Measurements from ENCODE around the gene EIF3B.
"Not testable (repeated sequence)": the region's sequence is repeated elsewhere in the genome, so short reads cannot be mapped to it uniquely, and the experiment has no call there.

Gene EIF3B

DNA sequence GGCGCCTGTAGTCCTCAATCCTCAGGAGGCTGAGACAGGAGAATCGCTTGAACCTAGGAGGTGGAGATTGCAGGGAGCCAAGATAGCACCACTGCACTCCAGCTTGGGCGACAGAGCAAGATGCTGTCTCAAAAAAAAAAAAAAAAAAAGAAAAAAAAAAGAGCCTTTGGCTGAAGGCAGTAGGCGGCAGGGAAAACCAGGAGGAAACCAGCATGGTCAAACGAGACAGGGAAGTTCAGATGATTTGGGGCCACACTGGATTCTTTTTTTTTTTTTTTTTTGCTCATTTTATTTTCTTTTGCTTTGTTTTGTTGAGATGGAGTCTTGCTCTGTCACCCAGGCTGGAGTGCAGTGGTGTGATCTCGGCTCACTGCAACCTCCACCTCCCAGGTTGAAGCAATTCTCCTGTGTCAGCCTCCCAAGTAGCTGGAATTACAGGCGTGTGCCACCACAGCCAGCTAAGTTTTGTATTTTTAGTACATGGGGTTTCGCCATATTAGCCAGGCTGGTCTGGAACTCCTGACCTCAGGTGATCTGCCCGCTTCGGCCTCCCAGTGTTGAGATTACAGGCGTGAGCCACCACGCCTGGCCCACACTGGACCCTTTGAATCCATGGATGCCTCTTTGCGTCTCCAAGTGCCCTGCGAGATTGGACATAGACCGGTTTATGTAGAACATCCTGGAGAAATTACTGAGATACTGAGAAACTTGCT lies 7.1 kb upstream of the EIF3B start:
- not testable (repeated sequence) for DNase-seq (ENCODE audit: low read depth)

DNA sequence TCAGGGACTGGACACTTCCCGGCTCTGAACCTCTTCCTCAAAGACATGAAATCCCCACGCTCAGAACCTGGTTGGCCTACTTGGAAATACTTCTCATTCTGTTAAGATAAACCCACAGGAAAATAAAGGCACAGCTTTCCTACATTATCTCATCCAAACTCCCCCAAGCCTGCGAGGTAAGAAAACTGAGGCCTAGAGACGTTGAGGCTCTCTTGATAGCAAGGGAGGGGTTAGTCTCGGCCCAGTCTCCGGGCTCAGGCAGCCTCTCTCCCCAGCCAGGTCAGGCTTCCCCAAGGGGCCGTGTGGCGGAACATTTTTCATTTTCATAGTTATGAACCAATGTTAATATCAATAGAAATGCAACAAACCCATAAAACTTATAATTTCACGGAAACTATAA lies 4.6 kb upstream of the EIF3B start:
- DNase-seq (ENCODE audit: low read depth), result no peak

DNA sequence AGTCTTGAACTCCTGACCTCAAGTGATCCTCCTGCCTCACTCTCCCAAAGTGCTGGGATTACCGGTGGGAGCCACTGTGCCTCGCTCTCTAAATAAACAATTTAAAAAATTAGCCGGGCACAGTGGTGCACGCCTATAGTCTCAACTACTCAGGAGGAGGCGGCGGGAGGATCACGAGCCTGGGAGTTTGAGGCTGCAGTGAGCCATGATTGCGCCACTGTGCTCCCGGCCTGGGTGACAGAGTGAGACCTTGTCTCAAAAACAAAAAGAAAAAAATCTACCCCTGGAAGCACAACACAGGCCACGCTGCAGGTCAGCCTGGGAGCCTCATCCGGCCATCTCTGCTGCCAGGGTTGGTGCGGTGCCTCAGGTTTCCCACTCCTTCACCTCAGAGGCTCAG lies 3.8 kb upstream of the EIF3B start:
- DNase-seq (ENCODE audit: low read depth), result no peak

DNA sequence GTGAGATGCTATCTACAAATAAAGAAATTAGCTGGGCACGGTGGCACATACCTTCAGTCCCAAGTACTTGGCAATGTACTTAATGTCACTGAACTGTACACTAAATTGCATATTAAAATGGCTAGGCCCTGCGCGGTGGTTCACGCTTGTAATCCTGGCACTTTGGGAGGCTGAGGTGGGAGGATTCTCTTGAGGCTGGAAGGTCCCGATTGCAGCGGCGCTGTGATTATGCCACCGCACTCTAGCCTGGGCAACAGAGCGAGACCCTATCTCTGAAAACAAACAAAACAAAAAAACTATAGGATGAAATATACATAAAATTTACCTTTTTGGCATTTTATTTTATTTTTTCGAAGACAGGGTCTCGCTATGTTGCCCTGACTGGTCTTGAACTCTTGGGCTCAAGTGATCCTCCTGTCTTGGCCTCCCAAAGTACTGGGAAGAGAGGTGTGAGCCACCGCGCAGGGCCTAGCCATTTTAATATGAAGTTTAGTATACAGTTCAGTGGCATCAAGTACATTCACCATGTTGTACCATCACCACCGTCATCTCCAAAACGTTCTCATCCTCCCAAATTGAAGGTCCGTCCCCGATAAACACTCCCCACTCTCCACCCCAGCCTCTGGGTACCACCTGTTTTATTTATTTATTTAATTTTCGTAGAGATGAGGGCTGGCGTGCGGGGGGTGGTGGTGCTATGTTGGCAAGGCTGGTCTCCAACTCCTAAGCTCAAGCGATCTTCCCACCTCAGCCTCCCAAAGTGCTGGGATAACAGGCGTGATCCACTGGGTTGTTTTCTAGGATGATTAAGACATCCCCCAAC lies 1.3 kb upstream of the EIF3B start:
- DNase-seq (ENCODE audit: low read depth), result no peak

DNA sequence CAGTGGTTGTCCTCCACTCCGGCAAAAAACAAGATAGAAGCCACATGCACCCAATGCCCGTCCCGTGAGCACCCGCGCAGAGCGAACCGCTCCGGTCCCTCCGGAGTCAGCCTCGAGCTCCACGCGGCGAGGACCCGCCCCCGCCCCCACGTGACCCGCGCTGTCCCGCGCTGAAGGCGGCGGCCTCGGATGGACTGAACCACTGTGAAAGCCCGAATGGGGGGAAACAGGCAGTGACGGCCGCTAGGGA lies 766 bp upstream of the EIF3B start:
- peak; percentile 84 for DNase-seq (ENCODE audit: low read depth)

DNA sequence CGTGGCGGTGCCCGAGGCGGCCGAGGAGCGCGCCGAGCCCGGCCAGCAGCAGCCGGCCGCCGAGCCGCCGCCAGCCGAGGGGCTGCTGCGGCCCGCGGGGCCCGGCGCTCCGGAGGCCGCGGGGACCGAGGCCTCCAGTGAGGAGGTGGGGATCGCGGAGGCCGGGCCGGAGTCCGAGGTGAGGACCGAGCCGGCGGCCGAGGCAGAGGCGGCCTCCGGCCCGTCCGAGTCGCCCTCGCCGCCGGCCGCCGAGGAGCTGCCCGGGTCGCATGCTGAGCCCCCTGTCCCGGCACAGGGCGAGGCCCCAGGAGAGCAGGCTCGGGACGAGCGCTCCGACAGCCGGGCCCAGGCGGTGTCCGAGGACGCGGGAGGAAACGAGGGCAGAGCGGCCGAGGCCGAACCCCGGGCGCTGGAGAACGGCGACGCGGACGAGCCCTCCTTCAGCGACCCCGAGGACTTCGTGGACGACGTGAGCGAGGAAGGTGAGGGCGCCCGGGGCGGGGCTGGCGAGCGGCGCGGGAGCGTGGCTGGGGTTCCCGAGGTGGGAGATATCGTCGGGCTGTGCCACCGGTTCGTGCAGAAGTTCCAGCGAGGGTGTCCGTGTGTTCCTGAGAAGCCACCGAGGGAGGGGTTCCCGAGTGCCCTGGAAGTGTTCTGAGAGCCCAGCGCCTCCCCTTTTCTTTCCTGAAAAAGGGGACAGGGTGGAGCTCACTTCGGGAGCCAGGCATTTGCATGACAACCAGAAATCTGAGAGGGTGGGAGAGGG lies 495 bp downstream of the EIF3B start:
- DNase-seq (ENCODE audit: low read depth), result no peak

DNA sequence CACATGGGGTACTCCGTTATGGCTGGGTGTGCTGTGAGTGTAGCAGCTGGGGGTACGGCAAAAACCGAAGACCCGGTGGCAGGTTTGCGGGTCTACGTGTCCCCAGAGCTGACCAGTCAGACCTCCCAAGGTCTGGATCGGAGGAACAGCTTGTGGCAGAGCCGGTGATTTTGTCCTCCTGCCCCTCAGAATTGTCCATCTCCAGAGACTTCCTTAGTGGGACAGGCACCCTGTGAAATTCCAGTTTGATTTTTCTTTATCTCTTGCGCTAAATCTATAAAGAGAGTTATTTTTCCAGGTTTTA lies 1.0 kb downstream of the EIF3B start:
- DNase-seq (ENCODE audit: low read depth), result no peak

DNA sequence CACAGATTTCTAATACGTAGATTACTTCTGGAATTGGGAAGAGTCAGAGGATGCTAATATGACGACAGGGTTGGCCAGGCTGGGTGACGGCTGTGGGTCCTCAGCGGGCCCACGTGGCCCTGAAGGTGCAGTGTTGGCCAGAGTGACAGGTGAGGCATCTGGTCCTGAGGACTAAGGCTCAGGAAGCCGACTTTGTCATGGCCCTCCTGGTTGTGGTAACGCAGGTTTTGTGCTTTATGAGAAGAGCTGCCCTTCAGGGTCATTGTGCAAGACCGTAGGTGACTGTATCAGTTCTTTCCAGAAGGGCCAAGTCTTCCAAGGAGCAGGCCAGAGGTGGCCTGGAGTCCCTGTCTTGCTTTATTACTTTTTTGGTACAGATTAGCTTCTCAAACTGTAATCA lies 2.5 kb downstream of the EIF3B start:
- DNase-seq (ENCODE audit: low read depth), result no peak

DNA sequence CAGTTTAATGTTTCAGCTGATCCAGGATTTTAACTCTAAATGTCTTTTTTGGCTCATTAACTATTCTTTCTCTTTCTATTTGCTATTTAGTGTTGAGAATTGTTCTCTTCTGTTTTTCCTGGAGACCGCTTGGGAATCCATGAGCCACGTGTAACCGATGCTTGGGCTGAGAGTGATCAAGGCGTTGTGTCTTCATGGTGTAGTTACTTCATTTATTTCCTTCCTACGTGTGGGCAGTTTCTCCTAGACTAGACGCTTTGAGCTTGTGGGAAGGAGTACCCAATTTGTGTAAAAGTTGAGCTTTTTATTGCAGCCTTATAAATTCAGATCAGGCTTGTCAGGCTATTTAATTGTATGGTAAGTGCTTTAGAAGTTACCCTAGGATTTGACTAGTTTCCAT lies 2.9 kb downstream of the EIF3B start:
- DNase-seq (ENCODE audit: low read depth), result no peak

DNA sequence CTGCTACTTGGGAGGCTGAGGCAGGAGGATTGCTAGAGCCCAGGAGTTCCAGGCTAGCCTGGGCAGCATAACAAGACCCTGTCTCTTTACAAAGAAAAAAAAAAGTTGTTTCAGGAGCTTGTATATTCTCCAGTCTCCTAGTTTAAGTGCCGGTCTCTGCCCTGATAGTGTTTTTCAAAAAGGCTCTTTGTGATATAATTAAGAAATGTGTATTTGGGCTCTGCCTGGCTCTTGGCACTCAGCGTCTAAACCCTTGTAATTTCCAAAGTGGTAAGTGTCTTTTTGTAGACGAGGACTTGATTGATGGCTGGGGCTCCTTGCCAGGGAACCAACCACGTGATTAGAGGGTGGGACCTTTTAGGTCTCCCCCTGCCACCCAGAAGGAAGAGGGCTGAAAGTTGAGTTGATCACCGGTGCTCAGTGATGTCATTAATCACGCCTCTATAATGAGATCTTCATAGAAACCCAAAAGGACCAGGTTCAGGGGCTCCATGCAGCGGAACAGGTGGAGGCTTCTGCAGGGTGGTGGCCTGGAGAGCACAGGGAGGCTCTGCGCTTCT lies 4.4 kb downstream of the EIF3B start:
- DNase-seq (ENCODE audit: low read depth), result no peak

DNA sequence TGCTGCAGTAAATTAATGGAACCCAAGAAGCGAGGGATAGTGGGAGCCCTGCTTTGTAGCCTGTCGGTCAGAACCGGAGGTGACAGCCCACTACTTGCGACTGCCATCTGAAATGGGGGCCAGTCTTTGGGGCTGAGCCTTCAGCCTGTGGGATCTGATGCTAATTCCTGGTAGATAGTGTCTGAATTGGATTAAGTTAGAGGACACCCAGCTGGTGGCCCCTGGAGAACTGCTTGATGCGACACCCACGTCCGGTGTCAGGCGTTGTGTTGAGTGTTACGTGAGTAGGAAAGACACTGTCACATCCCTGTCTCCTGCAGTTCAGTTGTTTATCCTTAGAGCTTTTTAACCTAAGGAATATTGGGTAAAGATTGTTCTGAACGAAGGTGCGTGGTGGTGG lies 5.0 kb downstream of the EIF3B start:
- DNase-seq (ENCODE audit: low read depth), result no peak

DNA sequence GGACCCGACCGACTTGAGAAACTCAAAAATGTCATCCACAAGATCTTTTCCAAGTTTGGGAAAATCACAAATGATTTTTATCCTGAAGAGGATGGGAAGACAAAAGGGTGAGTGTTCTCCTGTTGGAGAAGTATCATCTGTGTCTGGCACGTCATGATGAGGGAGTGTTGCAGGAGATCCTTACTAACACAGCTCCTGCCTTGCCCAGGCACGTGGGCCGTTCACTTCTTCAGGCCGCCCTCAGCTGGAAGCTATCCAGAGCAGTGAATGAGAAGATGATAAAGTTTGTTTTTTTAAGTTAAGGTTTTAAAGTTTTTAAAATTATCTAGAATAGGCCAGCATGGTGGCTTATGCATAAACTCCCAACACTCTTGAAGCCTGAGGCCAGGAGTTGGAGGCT lies 6.2 kb downstream of the EIF3B start:
- no peak for DNase-seq (ENCODE audit: low read depth)

DNA sequence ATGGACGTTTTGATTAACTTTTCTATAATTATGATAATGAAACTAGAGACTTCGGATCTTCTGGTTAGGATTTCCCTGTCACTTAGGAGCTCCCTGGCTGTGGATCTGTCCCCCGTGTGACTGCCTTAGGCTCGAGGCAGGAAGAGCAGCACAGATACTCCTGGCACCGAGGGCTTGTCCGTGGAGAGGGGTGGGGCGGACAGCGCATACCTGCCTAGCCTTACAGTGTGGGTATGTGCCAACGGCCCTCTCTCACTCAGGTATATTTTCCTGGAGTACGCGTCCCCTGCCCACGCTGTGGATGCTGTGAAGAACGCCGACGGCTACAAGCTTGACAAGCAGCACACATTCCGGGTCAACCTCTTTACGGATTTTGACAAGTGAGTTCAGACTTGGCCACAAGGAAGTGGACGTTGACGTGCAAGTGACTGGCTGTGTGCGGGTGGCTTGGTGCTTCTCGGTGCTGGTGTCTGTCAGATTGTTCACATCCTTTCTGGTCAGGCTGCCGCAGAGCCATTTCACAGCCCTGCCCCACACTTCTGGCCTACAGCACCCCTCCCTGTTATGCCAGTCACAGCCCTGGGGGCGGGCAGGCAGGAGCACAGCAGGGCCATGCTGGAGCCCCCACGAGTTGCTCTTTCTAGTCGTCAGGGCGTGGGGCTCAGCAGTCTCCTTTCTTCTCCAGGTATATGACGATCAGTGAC lies 7.9 kb downstream of the EIF3B start:
- DNase-seq (ENCODE audit: low read depth), result no peak

DNA sequence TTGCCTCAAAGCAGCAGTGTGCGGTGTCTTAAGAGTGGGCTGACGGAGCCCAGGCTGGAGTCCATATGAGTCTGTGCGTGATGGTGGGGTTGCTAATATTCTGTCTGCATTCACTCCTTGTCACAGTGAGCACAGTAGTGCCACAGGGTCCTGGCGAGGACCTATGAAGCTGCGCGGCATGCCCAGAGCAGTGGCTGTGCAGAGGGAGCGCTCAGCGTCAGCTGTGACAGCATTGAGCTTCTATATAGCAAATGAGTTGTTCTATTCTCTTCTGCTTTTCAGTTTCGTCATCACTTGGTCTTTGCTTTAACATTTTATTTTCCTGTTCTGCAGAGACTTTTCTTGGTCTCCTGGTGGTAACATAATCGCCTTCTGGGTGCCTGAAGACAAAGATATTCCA lies 14.5 kb downstream of the EIF3B start:
- DNase-seq (ENCODE audit: low read depth), result no peak

DNA sequence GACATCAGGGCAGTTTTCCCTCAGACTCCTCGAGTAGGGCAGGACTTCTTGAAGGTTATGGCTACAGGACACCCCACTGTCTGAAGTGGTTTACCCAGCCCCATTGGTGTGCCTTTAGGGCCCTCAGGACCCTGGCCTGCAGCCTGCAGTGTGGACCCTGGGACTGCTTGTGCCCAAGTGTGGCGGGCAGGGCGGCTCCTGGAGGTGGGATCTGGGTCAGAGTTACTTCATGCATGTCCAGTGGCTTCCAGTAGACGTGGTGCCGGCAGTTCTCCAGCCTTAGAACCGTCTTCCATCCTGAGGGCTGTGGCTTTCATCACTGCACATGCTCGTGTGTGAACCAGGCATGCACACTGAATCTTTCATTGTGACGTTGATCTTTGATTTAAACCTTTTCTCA lies 16.7 kb downstream of the EIF3B start:
- DNase-seq (ENCODE audit: low read depth), result no peak

DNA sequence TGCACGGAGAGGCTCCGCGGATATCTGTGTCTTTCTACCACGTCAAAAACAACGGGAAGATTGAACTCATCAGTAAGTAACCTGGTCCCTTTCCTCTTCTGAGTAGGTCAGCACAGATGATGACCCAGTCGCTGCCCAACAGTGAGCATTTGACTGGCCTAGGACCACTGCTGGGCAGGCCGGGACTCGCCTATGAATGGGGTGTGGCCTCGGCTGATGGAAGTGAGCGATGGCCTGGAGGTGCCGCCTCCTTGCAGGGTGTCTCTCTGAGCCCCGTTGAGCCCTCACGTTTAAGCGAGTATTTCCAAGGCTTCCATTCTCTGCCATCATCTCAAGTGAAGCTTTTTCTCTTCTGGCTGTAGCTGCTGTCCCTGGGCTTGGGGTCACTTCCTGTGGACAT lies 18.1 kb downstream of the EIF3B start:
- no peak for DNase-seq (ENCODE audit: low read depth)

DNA sequence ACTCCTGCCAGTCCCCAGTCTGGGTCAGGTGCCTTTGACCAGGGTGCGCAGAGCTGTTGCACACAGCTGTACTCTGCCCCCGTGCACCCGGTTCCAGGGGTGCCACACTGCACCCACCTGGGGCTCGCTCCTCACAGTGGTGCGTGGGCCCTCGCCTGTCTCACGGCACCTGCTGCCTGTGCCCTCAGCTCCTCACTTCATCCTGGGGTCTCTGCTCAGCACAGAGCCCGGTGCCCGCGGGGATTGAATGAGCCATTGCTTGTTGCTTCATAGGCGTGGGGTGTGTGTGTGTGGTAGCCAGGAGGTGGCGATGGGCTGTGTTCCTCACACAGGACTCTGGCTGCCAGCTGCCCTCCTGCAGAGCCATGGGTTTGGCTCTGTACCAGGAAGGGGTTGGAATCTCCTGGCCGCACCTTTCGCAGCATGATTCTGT lies 18.5 kb downstream of the EIF3B start:
- DNase-seq (ENCODE audit: low read depth), result no peak

DNA sequence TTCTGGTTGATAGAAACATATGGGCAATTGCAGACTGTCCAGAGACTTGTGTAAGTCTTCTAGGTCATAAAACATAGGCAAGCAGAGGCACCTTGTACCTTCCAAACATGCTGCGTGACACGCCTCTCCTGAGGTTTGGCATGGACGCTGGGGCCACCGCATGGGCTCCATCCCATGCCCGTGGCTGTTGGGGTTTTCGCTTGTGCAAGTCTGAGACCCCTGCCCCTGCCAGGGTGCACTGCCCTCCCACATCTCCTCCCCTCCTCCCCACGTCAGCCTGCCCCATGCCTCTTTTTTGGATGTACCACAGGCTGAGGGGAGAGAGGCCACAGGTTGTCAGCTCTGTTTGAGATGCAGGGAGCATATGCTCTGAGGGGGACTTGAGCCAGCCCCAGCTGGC lies 19.0 kb downstream of the EIF3B start:
- no peak for DNase-seq (ENCODE audit: low read depth)

DNA sequence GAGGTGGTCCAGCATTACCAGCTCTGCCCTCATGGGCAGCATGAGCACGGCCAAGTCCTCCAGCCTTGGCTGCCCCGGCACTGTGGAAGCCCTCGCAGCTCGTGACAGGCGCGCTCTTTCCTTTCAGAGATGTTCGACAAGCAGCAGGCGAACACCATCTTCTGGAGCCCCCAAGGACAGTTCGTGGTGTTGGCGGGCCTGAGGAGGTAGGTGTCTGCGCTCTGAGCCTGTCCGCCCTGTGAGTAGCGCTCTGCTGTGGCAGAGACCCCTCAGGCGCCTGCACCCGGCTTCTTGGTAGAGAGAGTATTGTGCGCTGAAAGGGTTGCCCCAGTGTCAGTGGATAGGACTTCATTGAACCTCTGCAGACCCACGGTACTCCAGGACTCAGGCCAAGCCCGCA lies 19.8 kb downstream of the EIF3B start:
- DNase-seq (ENCODE audit: low read depth), result no peak

DNA sequence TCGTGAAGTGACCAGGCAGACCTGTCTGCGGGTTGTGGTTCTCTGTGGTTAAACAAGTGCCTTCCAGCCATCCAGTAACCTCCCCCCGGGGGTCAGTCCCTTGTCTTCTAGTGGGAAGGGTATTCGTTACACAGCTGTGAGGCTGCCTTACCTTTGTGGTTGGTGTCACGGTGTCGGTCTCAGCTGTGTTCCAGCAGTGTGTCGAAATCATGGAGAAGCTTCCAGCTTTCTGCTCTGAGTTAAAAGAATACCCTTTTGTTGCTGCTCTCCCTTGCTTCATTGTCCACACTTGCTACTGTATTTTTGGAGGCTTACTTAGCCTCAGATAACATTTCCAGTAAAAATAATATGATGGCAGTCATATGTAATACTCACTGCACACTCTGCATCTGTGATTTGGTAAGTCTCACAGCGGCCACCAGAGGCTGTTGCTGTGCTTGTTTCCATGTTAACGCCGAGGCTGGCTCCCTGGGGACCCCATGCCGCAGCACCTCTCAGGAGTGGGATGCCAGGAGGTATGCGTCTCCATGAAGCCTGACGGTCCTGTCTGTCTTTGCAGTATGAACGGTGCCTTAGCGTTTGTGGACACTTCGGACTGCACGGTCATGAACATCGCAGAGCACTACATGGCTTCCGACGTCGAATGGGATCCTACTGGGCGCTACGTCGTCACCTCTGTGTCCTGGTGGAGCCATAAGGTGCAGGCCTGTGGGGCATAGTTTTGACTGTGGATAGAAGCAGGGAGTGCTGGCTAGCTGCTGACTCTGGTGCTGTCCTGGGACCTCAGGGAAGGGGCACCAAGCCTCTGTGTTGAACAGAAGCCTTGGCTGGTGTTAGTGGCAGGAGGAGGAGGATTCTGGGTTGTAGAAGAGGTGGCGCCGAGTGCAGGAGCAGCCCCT lies 20.5 kb downstream of the EIF3B start:
- DNase-seq (ENCODE audit: low read depth), result no peak

DNA sequence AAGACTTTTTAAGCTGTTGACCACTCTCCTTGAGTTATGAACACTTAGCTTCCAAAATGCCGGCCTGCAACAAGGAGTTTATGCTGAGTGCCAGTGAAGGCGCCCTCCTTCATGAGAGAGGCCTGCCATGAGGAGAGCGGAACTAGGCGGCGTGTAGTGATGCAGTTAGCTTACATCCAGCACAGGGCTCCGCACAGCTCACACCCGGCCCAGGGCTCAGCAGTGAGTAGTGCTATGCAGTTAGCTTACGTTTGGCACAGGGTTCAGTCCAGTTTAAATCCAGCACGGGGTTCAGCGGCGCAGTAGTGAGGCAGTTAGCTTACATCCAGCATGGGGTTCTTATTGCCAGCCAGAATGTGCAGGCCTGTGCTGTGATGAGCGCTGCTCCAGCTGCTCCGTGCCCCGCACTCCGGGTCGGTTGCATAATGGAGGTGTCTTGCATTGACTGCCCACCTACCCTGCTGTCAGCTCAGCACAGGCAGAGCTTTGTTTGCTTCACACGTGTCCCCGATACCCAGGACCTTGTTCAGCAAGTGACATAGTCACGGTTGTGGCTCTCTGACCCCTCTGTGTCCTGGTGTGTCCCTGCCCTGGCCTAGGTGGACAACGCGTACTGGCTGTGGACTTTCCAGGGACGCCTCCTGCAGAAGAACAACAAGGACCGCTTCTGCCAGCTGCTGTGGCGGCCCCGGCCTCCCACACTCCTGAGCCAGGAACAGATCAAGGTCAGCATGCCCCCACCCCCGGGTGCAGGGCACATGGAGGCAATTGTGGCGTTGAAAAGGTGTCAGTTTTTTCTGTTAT lies 21.9 kb downstream of the EIF3B start:
- no peak for DNase-seq (ENCODE audit: low read depth)

Measured in activated T-helper 1 cell treated with Interleukin-2 at 50 U/mL for 16 hours (primary cell).